ENCODE measurements around the gene ATXN1.

Gene ATXN1

DNA sequence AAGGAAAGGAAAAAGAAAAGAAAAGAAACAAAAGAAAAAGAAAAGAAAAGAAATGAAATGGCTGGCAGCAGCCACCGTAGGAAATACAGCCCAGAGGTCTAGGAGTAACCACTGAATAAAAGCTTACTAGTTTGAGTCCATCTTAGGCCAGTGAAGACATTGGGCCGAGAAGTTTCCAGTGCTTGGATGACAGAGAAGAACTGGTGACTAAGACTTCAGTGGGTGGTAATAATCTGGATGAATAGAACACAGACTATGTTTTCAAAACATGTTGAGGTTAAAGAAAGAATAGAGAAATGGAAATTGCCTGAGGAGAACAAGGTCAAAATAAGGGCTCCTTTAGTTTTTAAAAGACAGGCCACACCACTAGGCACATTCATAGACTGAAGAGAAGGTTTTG lies 198.8 kb downstream of the ATXN1 start:
- Histone ChIP-seq H3K56ac (ENCODE audit: low read length) (no peak overlapping the region), H2AK5ac (ENCODE audit: low read length) (no peak overlapping the region), H3K79me1 (ENCODE audit: low read length) (no peaks in the 10 kb centered on the region), H3K27ac (ENCODE audit: low read depth, low read length) (no peak overlapping the region), H4K5ac (ENCODE audit: low read length) (no peak overlapping the region), H3K4me2 (ENCODE audit: low read length) (no peak overlapping the region), H2BK5ac (ENCODE audit: low read length) (no peak overlapping the region), H3K36me3 (ENCODE audit: control insufficient read depth, insufficient read depth, low read length) (no peaks in the 10 kb centered on the region), H2BK15ac (replicated peaks; ENCODE audit: low read depth) (no peak overlapping the region), H4K8ac (ENCODE audit: low read depth, low read length) (no peak overlapping the region), H2BK120ac (ENCODE audit: low read depth, low read length) (no peak overlapping the region), H3K4me1 (ENCODE audit: control insufficient read depth, low read depth, low read length) (no peaks in the 10 kb centered on the region), H3K4me3 (ENCODE audit: low read length) (no peak overlapping the region), H3K9ac (ENCODE audit: low read length) (no peak overlapping the region), H3K18ac (ENCODE audit: low read length) (no peak overlapping the region), H3K23ac (ENCODE audit: low read length) (no peak overlapping the region), H3K27me3 (ENCODE audit: insufficient read depth, low read length, poor library complexity) (no peaks in the 10 kb centered on the region), H3K4ac (ENCODE audit: low read depth, low read length) (no peak overlapping the region), H3K79me2 (ENCODE audit: control insufficient read depth, insufficient read depth, low read length) (no peaks in the 10 kb centered on the region)
- no CpG with 5 or more reads among the region's 2 CpGs for WGBS (ENCODE audit: extremely low coverage, insufficient coverage, low lambda C conversion rate)
- no peak for DNase-seq

DNA sequence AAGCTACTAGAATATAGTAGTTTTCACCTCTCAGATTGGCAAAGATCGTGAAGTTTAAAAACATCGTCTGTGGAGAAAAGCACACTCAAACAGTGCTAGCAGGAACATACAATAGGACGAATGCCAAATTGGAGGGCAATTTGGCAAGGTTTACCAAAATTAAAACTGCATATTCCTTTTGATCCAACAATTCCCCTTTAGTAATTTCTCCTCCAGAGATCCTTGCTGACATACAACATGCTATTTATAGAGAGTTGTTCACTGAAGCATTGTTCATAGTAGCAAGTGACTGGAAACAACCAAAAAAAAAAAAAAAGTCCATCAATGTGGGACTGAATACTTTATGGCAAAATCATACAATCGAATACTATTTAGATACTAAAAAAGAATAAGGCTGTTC lies 202.2 kb downstream of the ATXN1 start:
- Histone ChIP-seq H4K8ac (ENCODE audit: low read depth, low read length) (no peak overlapping the region), H3K4me2 (ENCODE audit: low read length) (no peak overlapping the region), H3K9ac (ENCODE audit: low read length) (no peak overlapping the region), H4K5ac (ENCODE audit: low read length) (no peak overlapping the region), H3K4me1 (ENCODE audit: control insufficient read depth, low read depth, low read length) (no peaks in the 10 kb centered on the region), H2BK5ac (ENCODE audit: low read length) (no peak overlapping the region), H2BK120ac (ENCODE audit: low read depth, low read length) (no peak overlapping the region), H3K23ac (ENCODE audit: low read length) (no peak overlapping the region), H2AK5ac (ENCODE audit: low read length) (no peak overlapping the region), H3K4me3 (ENCODE audit: low read length) (no peak overlapping the region), H3K4ac (ENCODE audit: low read depth, low read length) (no peak overlapping the region), H3K27ac (ENCODE audit: low read depth, low read length) (no peak overlapping the region), H3K79me1 (ENCODE audit: low read length) (no peaks in the 10 kb centered on the region), H3K36me3 (ENCODE audit: control insufficient read depth, insufficient read depth, low read length) (no peaks in the 10 kb centered on the region), H3K79me2 (ENCODE audit: control insufficient read depth, insufficient read depth, low read length) (no peaks in the 10 kb centered on the region), H2BK15ac (replicated peaks; ENCODE audit: low read depth) (no peak overlapping the region), H3K56ac (ENCODE audit: low read length) (no peak overlapping the region), H3K27me3 (ENCODE audit: insufficient read depth, low read length, poor library complexity) (no peaks in the 10 kb centered on the region), H3K18ac (ENCODE audit: low read length) (no peak overlapping the region)
- no CpG with 5 or more reads among the region's 4 CpGs for WGBS (ENCODE audit: extremely low coverage, insufficient coverage, low lambda C conversion rate)
- no peak for DNase-seq

DNA sequence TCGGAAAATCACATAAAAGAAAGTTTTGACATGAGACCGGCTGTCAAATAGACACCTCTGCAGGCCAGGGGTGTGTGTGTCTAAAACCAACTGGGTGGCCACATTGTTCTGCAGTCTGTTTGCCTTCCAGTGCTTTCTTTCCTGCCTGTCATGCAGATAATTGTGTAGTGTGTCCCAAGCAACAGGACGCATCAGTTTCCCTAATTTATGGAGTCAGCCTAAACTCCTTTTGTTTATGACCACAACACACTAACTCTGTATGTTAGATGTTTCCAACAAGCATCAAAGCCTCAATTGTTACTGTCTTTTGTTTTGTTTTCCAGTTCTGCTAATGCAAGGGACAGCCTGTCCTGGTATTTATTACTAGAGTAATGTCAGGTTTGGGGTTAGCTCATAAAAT lies 205.7 kb downstream of the ATXN1 start:
- Histone ChIP-seq H3K4me3 (ENCODE audit: low read length) (no peak overlapping the region), H2BK120ac (ENCODE audit: low read depth, low read length) (no peak overlapping the region), H2BK15ac (replicated peaks; ENCODE audit: low read depth) (no peak overlapping the region), H3K4me2 (ENCODE audit: low read length) (no peak overlapping the region), H3K18ac (ENCODE audit: low read length) (no peak overlapping the region), H3K36me3 (ENCODE audit: control insufficient read depth, insufficient read depth, low read length) (no peaks in the 10 kb centered on the region), H3K56ac (ENCODE audit: low read length) (no peak overlapping the region), H3K9ac (ENCODE audit: low read length) (no peak overlapping the region), H3K27me3 (ENCODE audit: insufficient read depth, low read length, poor library complexity) (no peaks in the 10 kb centered on the region), H3K27ac (ENCODE audit: low read depth, low read length) (no peak overlapping the region), H3K79me1 (ENCODE audit: low read length) (no peaks in the 10 kb centered on the region), H2BK5ac (ENCODE audit: low read length) (no peak overlapping the region), H4K8ac (ENCODE audit: low read depth, low read length) (no peak overlapping the region), H3K4me1 (ENCODE audit: control insufficient read depth, low read depth, low read length) (no peaks in the 10 kb centered on the region), H3K79me2 (ENCODE audit: control insufficient read depth, insufficient read depth, low read length) (no peaks in the 10 kb centered on the region), H2AK5ac (ENCODE audit: low read length) (no peak overlapping the region), H3K4ac (ENCODE audit: low read depth, low read length) (no peak overlapping the region), H3K23ac (ENCODE audit: low read length) (no peak overlapping the region), H4K5ac (ENCODE audit: low read length) (no peak overlapping the region)
- WGBS (ENCODE audit: extremely low coverage, insufficient coverage, low lambda C conversion rate) = no CpG with 5 or more reads among the region's 3 CpGs
- no peak for DNase-seq

DNA sequence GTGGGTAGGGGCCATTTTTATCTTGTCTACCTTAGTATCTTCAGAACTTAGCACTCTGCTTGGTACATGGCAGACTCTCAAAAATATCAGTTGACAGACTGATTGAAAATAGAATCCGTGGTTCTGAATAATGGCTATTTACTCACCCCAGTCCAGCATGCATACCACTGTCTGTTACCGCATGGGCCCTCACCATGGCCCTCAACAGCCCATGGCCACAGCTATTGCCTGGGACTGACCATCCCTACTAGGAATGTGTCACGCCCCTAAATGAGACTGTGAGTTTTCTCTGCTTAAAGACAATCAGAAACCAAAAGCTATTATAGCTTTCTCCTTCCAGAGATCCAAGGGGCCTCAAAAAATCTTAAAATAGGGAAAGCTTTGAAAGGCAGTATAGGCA lies 207.7 kb downstream of the ATXN1 start:
- H3K4me2 ChIP-seq (ENCODE audit: low read length) = no peak overlapping the region
- H2AK5ac ChIP-seq (ENCODE audit: low read length) = no peak overlapping the region
- no peak overlapping the region for H2BK120ac ChIP-seq (ENCODE audit: low read depth, low read length)
- no peak overlapping the region for H3K4me3 ChIP-seq (ENCODE audit: low read length)
- H3K4ac ChIP-seq (ENCODE audit: low read depth, low read length) = no peak overlapping the region
- H4K5ac ChIP-seq (ENCODE audit: low read length) = no peak overlapping the region
- H3K27ac ChIP-seq (ENCODE audit: low read depth, low read length) = no peak overlapping the region
- H3K9ac ChIP-seq (ENCODE audit: low read length) = no peak overlapping the region
- DNase-seq = no peak
- no peaks in the 10 kb centered on the region for H3K79me2 ChIP-seq (ENCODE audit: control insufficient read depth, insufficient read depth, low read length)
- no peaks in the 10 kb centered on the region for H3K27me3 ChIP-seq (ENCODE audit: insufficient read depth, low read length, poor library complexity)
- no peaks in the 10 kb centered on the region for H3K4me1 ChIP-seq (ENCODE audit: control insufficient read depth, low read depth, low read length)
- no peak overlapping the region for H3K23ac ChIP-seq (ENCODE audit: low read length)
- no peak overlapping the region for H4K8ac ChIP-seq (ENCODE audit: low read depth, low read length)
- no peak overlapping the region for H3K56ac ChIP-seq (ENCODE audit: low read length)
- no peaks in the 10 kb centered on the region for H3K36me3 ChIP-seq (ENCODE audit: control insufficient read depth, insufficient read depth, low read length)
- no CpG with 5 or more reads among the region's 3 CpGs for WGBS (ENCODE audit: extremely low coverage, insufficient coverage, low lambda C conversion rate)
- no peak overlapping the region for H2BK15ac ChIP-seq (replicated peaks; ENCODE audit: low read depth)
- H3K18ac ChIP-seq (ENCODE audit: low read length) = no peak overlapping the region
- no peak overlapping the region for H2BK5ac ChIP-seq (ENCODE audit: low read length)
- no peaks in the 10 kb centered on the region for H3K79me1 ChIP-seq (ENCODE audit: low read length)

DNA sequence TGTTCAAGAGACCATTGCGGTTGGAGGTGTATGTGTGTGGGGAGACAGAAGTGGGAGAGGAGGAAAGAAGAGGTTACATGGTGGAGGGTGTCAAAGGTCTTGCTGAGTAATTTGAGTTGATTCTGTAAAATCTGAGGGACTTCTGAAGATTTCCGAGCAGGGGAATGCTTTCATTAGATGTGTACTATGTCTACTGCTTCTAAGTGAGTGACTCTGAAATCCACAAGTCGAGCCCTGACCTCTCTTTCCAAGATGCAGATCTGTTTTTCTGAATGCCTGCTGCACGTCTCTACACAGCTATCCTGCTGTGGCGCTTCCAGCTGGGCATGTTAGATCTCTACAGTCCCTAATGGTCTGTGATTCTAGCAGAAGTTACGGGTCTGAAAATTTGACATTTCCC lies 209.8 kb downstream of the ATXN1 start:
- no peaks in the 10 kb centered on the region for H3K27me3 ChIP-seq (ENCODE audit: insufficient read depth, low read length, poor library complexity)
- H3K4me1 ChIP-seq (ENCODE audit: control insufficient read depth, low read depth, low read length) = no peaks in the 10 kb centered on the region
- H3K9ac ChIP-seq (ENCODE audit: low read length) = no peak overlapping the region
- H3K79me2 ChIP-seq (ENCODE audit: control insufficient read depth, insufficient read depth, low read length) = no peaks in the 10 kb centered on the region
- no peak overlapping the region for H2AK5ac ChIP-seq (ENCODE audit: low read length)
- DNase-seq = no peak
- H3K79me1 ChIP-seq (ENCODE audit: low read length) = no peaks in the 10 kb centered on the region
- no peaks in the 10 kb centered on the region for H3K36me3 ChIP-seq (ENCODE audit: control insufficient read depth, insufficient read depth, low read length)
- WGBS (ENCODE audit: extremely low coverage, insufficient coverage, low lambda C conversion rate) = no CpG with 5 or more reads among the region's 6 CpGs
- no peak overlapping the region for H2BK15ac ChIP-seq (replicated peaks; ENCODE audit: low read depth)
- H4K5ac ChIP-seq (ENCODE audit: low read length) = no peak overlapping the region
- no peak overlapping the region for H4K8ac ChIP-seq (ENCODE audit: low read depth, low read length)
- no peak overlapping the region for H3K27ac ChIP-seq (ENCODE audit: low read depth, low read length)
- no peak overlapping the region for H3K18ac ChIP-seq (ENCODE audit: low read length)
- no peak overlapping the region for H3K56ac ChIP-seq (ENCODE audit: low read length)
- H3K4ac ChIP-seq (ENCODE audit: low read depth, low read length) = no peak overlapping the region
- no peak overlapping the region for H3K4me2 ChIP-seq (ENCODE audit: low read length)
- H3K4me3 ChIP-seq (ENCODE audit: low read length) = no peak overlapping the region
- no peak overlapping the region for H2BK120ac ChIP-seq (ENCODE audit: low read depth, low read length)
- H3K23ac ChIP-seq (ENCODE audit: low read length) = no peak overlapping the region
- H2BK5ac ChIP-seq (ENCODE audit: low read length) = no peak overlapping the region

DNA sequence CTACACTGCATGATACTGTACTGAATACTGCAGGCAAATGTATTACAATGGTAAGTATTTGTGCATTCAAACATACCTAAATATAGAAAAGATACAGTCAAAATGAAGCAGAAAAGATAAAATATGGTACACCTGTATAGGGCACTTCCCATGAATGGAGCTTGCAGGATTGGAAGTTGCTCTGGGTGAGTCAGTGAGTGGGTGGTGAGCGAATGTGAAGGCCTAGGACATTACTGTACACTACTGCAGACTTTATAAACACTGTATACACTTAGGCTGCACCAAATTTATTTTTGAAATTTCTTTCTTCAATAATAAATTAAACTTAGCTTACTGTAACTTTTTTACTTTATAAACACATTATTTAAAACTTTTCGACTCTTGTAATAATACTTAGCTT lies 213.1 kb downstream of the ATXN1 start:
- no peak overlapping the region for H3K27ac ChIP-seq (ENCODE audit: low read depth, low read length)
- H3K4me3 ChIP-seq (ENCODE audit: low read length) = no peak overlapping the region
- H3K56ac ChIP-seq (ENCODE audit: low read length) = no peak overlapping the region
- no peaks in the 10 kb centered on the region for H3K79me1 ChIP-seq (ENCODE audit: low read length)
- H3K4ac ChIP-seq (ENCODE audit: low read depth, low read length) = no peak overlapping the region
- H3K27me3 ChIP-seq (ENCODE audit: insufficient read depth, low read length, poor library complexity) = no peaks in the 10 kb centered on the region
- H2AK5ac ChIP-seq (ENCODE audit: low read length) = no peak overlapping the region
- no peak overlapping the region for H3K4me2 ChIP-seq (ENCODE audit: low read length)
- H3K36me3 ChIP-seq (ENCODE audit: control insufficient read depth, insufficient read depth, low read length) = no peaks in the 10 kb centered on the region
- no peaks in the 10 kb centered on the region for H3K79me2 ChIP-seq (ENCODE audit: control insufficient read depth, insufficient read depth, low read length)
- H2BK120ac ChIP-seq (ENCODE audit: low read depth, low read length) = no peak overlapping the region
- no peak overlapping the region for H2BK5ac ChIP-seq (ENCODE audit: low read length)
- no peak overlapping the region for H3K18ac ChIP-seq (ENCODE audit: low read length)
- H4K5ac ChIP-seq (ENCODE audit: low read length) = no peak overlapping the region
- no peaks in the 10 kb centered on the region for H3K4me1 ChIP-seq (ENCODE audit: control insufficient read depth, low read depth, low read length)
- H2BK15ac ChIP-seq (replicated peaks; ENCODE audit: low read depth) = no peak overlapping the region
- no peak overlapping the region for H4K8ac ChIP-seq (ENCODE audit: low read depth, low read length)
- no peak overlapping the region for H3K9ac ChIP-seq (ENCODE audit: low read length)
- WGBS (ENCODE audit: extremely low coverage, insufficient coverage, low lambda C conversion rate) = 100% methylated on average over 1 of the region's 2 CpGs
- no peak for DNase-seq
- no peak overlapping the region for H3K23ac ChIP-seq (ENCODE audit: low read length)
